ENCODE results near the gene C4BPA. TPM values are rescaled to one million over a fixed set of nuclear protein-coding genes. Genes with fewer than 3 reads are reported as not detected.

The C4BPA gene
- total RNA-seq, 1 donor from 2014 or later, result not detected

- DNase-seq (ENCODE audit: extremely low read depth, low read depth, low spot score), result no peak
These were observed 70.9 kb downstream of the C4BPA start for GRCh38 chr1:207174913-207175312.

DNA sequence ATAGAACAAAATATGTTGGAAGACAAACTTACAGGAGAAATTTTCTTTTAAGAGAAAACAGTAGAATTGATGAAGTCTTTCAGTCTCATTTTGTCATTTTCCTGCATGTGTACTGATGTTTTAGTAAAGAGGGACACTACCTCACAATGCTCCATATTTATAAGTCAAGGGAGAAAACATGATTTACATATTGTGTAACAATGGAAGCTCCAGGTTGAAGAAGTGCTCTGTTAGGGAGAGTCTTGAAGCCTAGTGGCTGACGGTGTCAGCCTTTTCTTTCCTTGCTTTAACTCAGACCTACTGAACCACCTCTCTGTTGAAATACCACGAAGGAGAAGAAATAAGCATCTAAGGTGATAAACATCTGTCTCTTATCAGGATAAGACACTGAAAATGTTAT is 75.0 kb downstream of the C4BPA start:
- DNase-seq (ENCODE audit: extremely low read depth, low read depth, low spot score), result no peak

- DNase-seq (ENCODE audit: extremely low read depth, low read depth, low spot score), result peak; percentile 10
These were observed 77.8 kb downstream of the C4BPA start for GRCh38 chr1:207181847-207182246.

DNA sequence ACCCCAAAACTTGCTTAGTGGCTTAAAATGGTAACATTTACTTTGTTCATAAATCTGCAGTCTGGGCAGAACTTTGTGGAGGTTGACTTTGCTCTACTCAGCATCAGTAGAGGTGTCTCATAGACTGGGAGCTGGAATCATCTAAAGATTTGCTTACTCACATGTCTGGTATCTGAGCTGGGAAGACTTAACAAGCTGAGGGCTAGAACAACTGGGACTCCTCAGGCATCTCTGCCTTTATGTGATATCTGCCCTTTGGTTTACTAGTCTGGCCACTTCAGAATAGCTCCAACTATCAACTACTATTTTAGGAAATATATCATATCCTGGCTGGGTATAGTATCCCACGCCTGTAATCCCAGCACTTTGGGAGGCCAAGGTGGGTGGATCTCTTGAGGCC is 82.5 kb downstream of the C4BPA start:
- no peak for DNase-seq (ENCODE audit: extremely low read depth, low read depth, low spot score)

GRCh38 chr1:207188901-207189300 is 84.9 kb downstream of the C4BPA start:
- no peak for DNase-seq (ENCODE audit: extremely low read depth, low read depth, low spot score)

GRCh38 chr1:207191061-207191460 is 87.0 kb downstream of the C4BPA start:
- DNase-seq (ENCODE audit: extremely low read depth, low read depth, low spot score), result no peak

- no peak for DNase-seq (ENCODE audit: extremely low read depth, low read depth, low spot score)
These were observed 87.7 kb downstream of the C4BPA start for GRCh38 chr1:207191776-207192175.

DNA sequence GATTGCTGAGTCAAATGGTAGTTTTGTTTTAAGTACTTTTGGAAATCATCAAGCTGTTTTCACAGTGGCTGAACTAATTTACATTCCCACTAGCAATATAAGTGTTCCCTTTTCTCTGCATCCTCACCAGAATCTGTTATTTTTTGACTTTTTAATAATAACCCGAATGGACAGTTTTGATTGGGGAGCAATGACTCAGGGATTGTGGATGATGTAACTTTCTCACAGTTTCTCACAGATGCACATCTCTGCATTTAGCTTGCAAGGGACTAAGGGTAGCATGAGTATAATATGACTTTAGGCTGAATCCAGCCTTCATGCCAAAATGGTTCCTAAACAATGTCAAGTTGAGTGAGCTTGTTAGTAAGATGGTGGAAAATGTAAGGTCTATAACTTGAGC is 90.2 kb downstream of the C4BPA start:
- no peak for DNase-seq (ENCODE audit: extremely low read depth, low read depth, low spot score)

Other genes starting within 250 kb of the C4BPA start
- not detected in 2 replicates for gene IL20, start 238.6 kb upstream of the C4BPA start, total RNA-seq
- gene IL24, start 206.8 kb upstream of the C4BPA start, total RNA-seq, result not detected in 2 replicates
- 1.1 TPM in 1 of 2 replicates, not detected in the other for gene FCMR, start 182.3 kb upstream of the C4BPA start, total RNA-seq
- not detected in 2 replicates for gene PIGR, start 157.8 kb upstream of the C4BPA start, total RNA-seq
- not detected in 2 replicates for gene FCAMR, start 133.8 kb upstream of the C4BPA start, total RNA-seq
- gene C1orf116, start 71.5 kb upstream of the C4BPA start, total RNA-seq, result 0.53 TPM in 1 of 2 replicates, not detected in the other
- 4.9 and 5.1 TPM in 2 replicates for gene YOD1, start 53.0 kb upstream of the C4BPA start, total RNA-seq
- 1.2 and 2.8 TPM in 2 replicates for gene PFKFB2, start 51.0 kb upstream of the C4BPA start, total RNA-seq
- not detected in 2 replicates for gene C4BPB, start 15.4 kb upstream of the C4BPA start, total RNA-seq
- 121 and 147 TPM in 2 replicates for gene CD55, start 217.4 kb downstream of the C4BPA start, total RNA-seq

Measured in glomerular endothelial cell (primary cell).